A673 (cell line): ENCODE data around the gene ANKHD1. TPM values are rescaled to one million over a fixed set of nuclear protein-coding genes. Genes with fewer than 3 reads are reported as not detected.

Source experiments
- BruUV-seq: library from RNA; stranded (reverse); fragments of 400-500 nt; replicated peaks from 2 replicates; lab custom pipeline; 2021; lab: Mats Ljungman, UMichigan
- CTCF ChIA-PET: fragments of 300-600 bp; sonication (Branson Sonifier 250); formaldehyde crosslinking; loops from one replicate; lab custom pipeline; 2022; ENCODE audit warnings: antibody characterized with exemption; lab: Charles Lee
- POLR2A ChIA-PET: fragments of 300-600 bp; sonication (Branson Sonifier 250); formaldehyde crosslinking; loops from one replicate; lab custom pipeline; 2022; ENCODE audit warnings: antibody characterized with exemption; ENCODE audit not compliant: low non-redundant PET; lab: Charles Lee
- DNase-seq: peaks from one replicate; pipeline ENCODE4 v3.0.0-alpha.2; 2015; ENCODE audit warnings: low spot score
- H3K27ac ChIP-seq: fragments of 200-600 bp; sonication (generic); 2 replicates; pipeline ENCODE4 v1.5.1; 2016; ENCODE audit warnings: mixed run types, low read depth, mild to moderate bottlenecking, mixed read lengths, antibody characterized with exemption, low read length; ENCODE audit not compliant: poor library complexity, severe bottlenecking
- H3K27me3 ChIP-seq: fragments of 200-600 bp; sonication (generic); replicated peaks from 2 replicates; pipeline ENCODE4 v1.6.1; 2017; ENCODE audit warnings: mixed run types, low read depth, mild to moderate bottlenecking, mixed read lengths, antibody characterized with exemption, low read length; ENCODE audit not compliant: insufficient read depth, poor library complexity
- H3K36me3 ChIP-seq: fragments of 200-600 bp; sonication (generic); 2 replicates; pipeline ENCODE4 v1.6.1; 2016; ENCODE audit warnings: mixed run types, mild to moderate bottlenecking, mixed read lengths, antibody characterized with exemption, low read length; ENCODE audit not compliant: insufficient read depth, poor library complexity, severe bottlenecking
- H3K4me1 ChIP-seq: fragments of 200-600 bp; sonication (generic); 2 replicates; pipeline ENCODE4 v1.6.1; 2017; ENCODE audit warnings: mixed run types, mild to moderate bottlenecking, mixed read lengths, antibody characterized with exemption, low read length; ENCODE audit not compliant: insufficient read depth, poor library complexity, severe bottlenecking
- H3K4me3 ChIP-seq: fragments of 200-600 bp; sonication (generic); 2 replicates; pipeline ENCODE4 v1.5.1; 2016; ENCODE audit warnings: low read depth, mixed run types, mild to moderate bottlenecking, mixed read lengths, low read length; ENCODE audit not compliant: poor library complexity, severe bottlenecking
- H3K9me3 ChIP-seq: fragments of 200-600 bp; sonication (generic); 2 replicates; pipeline ENCODE4 v1.6.1; 2016; ENCODE audit warnings: mixed run types, low read depth, mild to moderate bottlenecking, mixed read lengths, antibody characterized with exemption, low read length; ENCODE audit not compliant: poor library complexity, severe bottlenecking
- EZH2 ChIP-seq: fragments of 200-600 bp; sonication (generic); IDR thresholded peaks from 2 replicates; pipeline ENCODE4 v1.6.1; 2017; ENCODE audit warnings: borderline replicate concordance, low read depth, mild to moderate bottlenecking, mixed read lengths, antibody characterized with exemption, low read length; ENCODE audit not compliant: poor library complexity, severe bottlenecking
- intact Hi-C: fragments of 100-400 bp; cut with micrococcal nuclease; formaldehyde crosslinking; loops from one replicate; pipeline ENCODE4 v1.10.0; 2022; ENCODE audit not compliant: unreplicated experiment
- total RNA-seq: library from RNA; stranded (reverse); gene quantifications from 2 replicates; pipeline ENCODE4 v1.2.3, GENCODE V29; 2021
- TF ChIP-seq, protein P1 (sequence below): fragments of 300-800, 200-600 bp; sonication (generic); conservative IDR thresholded peaks from 2 replicates; pipeline ENCODE4 v1.5.1; 2017; ENCODE audit warnings: low read depth, mild to moderate bottlenecking, antibody characterized with exemption, low read length, moderate library complexity, mixed read lengths

The ANKHD1 gene
- total RNA-seq, 1 experiment from 2014 or later = 169 TPM

GRCh38 chr5:140469259-140469658 lies 67.6 kb downstream of the ANKHD1 start:
- H3K4me1 ChIP-seq = no peaks in the 10 kb centered on the region
- TF ChIP-seq, protein P1, sequence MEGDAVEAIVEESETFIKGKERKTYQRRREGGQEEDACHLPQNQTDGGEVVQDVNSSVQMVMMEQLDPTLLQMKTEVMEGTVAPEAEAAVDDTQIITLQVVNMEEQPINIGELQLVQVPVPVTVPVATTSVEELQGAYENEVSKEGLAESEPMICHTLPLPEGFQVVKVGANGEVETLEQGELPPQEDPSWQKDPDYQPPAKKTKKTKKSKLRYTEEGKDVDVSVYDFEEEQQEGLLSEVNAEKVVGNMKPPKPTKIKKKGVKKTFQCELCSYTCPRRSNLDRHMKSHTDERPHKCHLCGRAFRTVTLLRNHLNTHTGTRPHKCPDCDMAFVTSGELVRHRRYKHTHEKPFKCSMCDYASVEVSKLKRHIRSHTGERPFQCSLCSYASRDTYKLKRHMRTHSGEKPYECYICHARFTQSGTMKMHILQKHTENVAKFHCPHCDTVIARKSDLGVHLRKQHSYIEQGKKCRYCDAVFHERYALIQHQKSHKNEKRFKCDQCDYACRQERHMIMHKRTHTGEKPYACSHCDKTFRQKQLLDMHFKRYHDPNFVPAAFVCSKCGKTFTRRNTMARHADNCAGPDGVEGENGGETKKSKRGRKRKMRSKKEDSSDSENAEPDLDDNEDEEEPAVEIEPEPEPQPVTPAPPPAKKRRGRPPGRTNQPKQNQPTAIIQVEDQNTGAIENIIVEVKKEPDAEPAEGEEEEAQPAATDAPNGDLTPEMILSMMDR = no peak
- TF ChIP-seq EZH2 = no peak
- H3K36me3 ChIP-seq = peaks cover 11% of the 10 kb centered on the region
- no TSS peak for BruUV-seq
- H3K27me3 ChIP-seq = no peaks in the 10 kb centered on the region
- ChIA-PET CTCF (no interaction called here), POLR2A (no interaction called here)
- no peaks in the 10 kb centered on the region for H3K9me3 ChIP-seq
- H3K27ac ChIP-seq = no peak overlapping the region
- DNase-seq = no peak
- intact Hi-C loops = no loop called here
- H3K4me3 ChIP-seq = no peak overlapping the region

- ChIA-PET POLR2A (no interaction called here), CTCF (no interaction called here)
- Histone ChIP-seq H3K9me3 (no peaks in the 10 kb centered on the region), H3K4me1 (peaks cover 21% of the 10 kb centered on the region), H3K27ac (no peak overlapping the region), H3K36me3 (peaks cover 25% of the 10 kb centered on the region), H3K27me3 (no peaks in the 10 kb centered on the region), H3K4me3 (no peak overlapping the region)
- DNase-seq = peak; percentile 8
- TF ChIP-seq, protein P1 = no peak
- TF ChIP-seq EZH2 = no peak
- intact Hi-C loops = no loop called here
- BruUV-seq = no TSS peak
Observed at GRCh38 chr5:140480310-140481014, 78.8 kb downstream of the ANKHD1 start.

DNA sequence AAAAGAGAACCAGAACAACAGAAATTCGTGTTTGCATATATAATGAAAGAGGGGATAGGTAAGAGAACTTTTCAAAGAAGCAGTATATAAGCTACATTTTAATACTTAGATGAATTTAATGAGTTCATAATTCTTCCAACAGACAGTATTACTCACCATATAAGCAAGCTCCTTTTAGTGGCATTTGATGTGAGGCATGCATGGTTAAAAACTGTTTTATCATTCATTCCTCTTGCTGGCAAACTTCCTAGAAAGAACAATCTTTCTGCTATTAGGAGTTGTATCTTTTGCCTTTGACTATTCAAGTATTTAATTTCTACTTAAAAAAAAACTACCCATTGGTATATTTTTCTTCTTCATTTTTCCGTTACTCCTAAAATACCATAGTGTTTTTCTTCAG lies 80.1 kb downstream of the ANKHD1 start:
- Histone ChIP-seq H3K9me3 (no peaks in the 10 kb centered on the region), H3K36me3 (peaks cover 38% of the 10 kb centered on the region), H3K4me1 (peaks cover 21% of the 10 kb centered on the region), H3K27ac (no peak overlapping the region), H3K27me3 (no peaks in the 10 kb centered on the region), H3K4me3 (no peak overlapping the region)
- intact Hi-C loops = no loop called here
- DNase-seq = peak; percentile 22
- TF ChIP-seq EZH2 = no peak
- TF ChIP-seq, protein P1 = no peak
- no TSS peak for BruUV-seq
- ChIA-PET POLR2A (no interaction called here), CTCF (no interaction called here)
